Vagina (tissue), 2 donors: Measurements from ENCODE around the gene GLI3.

Experiments used
- POLR2AphosphoS5 ChIP-seq, 2 donors: sonication (generic); formaldehyde crosslinking; IDR thresholded peaks; one replicate each; pipeline ENCODE4 v1.9.0; 2017; ENCODE audit warnings: antibody characterized with exemption in 2 of 2, mild to moderate bottlenecking in 2 of 2, low read depth in 1 of 2; ENCODE audit not compliant: insufficient read depth in 1 of 2
- TF ChIP-seq, protein P1 (sequence below), 3 experiments: fragments of 450-650 bp in 2 of 3; fragments of 200-600 bp in 1 of 3; sonication (generic) in 1 of 3; IDR thresholded peaks; one replicate each; pipeline ENCODE4 v1.5.1; 2017 to 2019; ENCODE audit warnings: antibody characterized with exemption in 3 of 3, mild to moderate bottlenecking in 2 of 3, moderate library complexity in 2 of 3

- TF ChIP-seq, protein P1, sequence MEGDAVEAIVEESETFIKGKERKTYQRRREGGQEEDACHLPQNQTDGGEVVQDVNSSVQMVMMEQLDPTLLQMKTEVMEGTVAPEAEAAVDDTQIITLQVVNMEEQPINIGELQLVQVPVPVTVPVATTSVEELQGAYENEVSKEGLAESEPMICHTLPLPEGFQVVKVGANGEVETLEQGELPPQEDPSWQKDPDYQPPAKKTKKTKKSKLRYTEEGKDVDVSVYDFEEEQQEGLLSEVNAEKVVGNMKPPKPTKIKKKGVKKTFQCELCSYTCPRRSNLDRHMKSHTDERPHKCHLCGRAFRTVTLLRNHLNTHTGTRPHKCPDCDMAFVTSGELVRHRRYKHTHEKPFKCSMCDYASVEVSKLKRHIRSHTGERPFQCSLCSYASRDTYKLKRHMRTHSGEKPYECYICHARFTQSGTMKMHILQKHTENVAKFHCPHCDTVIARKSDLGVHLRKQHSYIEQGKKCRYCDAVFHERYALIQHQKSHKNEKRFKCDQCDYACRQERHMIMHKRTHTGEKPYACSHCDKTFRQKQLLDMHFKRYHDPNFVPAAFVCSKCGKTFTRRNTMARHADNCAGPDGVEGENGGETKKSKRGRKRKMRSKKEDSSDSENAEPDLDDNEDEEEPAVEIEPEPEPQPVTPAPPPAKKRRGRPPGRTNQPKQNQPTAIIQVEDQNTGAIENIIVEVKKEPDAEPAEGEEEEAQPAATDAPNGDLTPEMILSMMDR (IDR thresholded peaks at IDR 0.05), result no peak
- TF ChIP-seq POLR2AphosphoS5 (IDR thresholded peaks at IDR 0.05; ENCODE audit: insufficient read depth in 1 of 2, low read depth in 1 of 2), result no peak
These were observed 33.7 kb downstream of the GLI3 start for GRCh38 chr7:42203336-42203735.
